ENCODE results near the gene PTPRM.

PTPRM gene

GRCh38 chr18:7840411-7840810, 273.3 kb downstream of the PTPRM start:
- H3K79me1 ChIP-seq (replicated peaks; ENCODE audit: low read length, poor library complexity, severe bottlenecking), result peaks cover 34% of the 10 kb centered on the region
- DNase-seq, result no peak
- no peak overlapping the region for H2BK120ac ChIP-seq (ENCODE audit: low read depth, low read length)
- no peak overlapping the region for H4K8ac ChIP-seq (ENCODE audit: low read length)
- H2AK5ac ChIP-seq (ENCODE audit: low read length, severe bottlenecking), result no peak overlapping the region
- no peak overlapping the region for H3K23ac ChIP-seq (ENCODE audit: low read length in 2 of 2)
- no peak overlapping the region for H3K4me3 ChIP-seq (ENCODE audit: insufficient read depth in 1 of 2, low read depth in 1 of 2, low read length in 2 of 2)
- H4K91ac ChIP-seq (ENCODE audit: low read length), result no peak overlapping the region
- H3K4ac ChIP-seq (ENCODE audit: low read depth in 1 of 2, low read length in 2 of 2), result no peak overlapping the region
- H3K9me3 ChIP-seq (ENCODE audit: control insufficient read depth, low read length), result peaks cover 16% of the 10 kb centered on the region
- peaks cover 2% of the 10 kb centered on the region for H3K4me1 ChIP-seq (ENCODE audit: control insufficient read depth, insufficient read depth, low read depth, low read length)
- no peak overlapping the region for H2BK15ac ChIP-seq (ENCODE audit: low read depth, poor library complexity, severe bottlenecking)
- no peaks in the 10 kb centered on the region for H3K27me3 ChIP-seq (ENCODE audit: control insufficient read depth in 1 of 2, insufficient read depth in 1 of 2, low read length in 2 of 2)
- no peak overlapping the region for H3K14ac ChIP-seq (ENCODE audit: low read length in 2 of 2)
- H2AFZ ChIP-seq (ENCODE audit: low read depth, low read length), result no peak overlapping the region
- 41% methylated on average over 2 of the region's 2 CpGs for WGBS
- no peak overlapping the region for H2BK12ac ChIP-seq (ENCODE audit: low read length in 2 of 2)
- no peak overlapping the region for H3K4me2 ChIP-seq (ENCODE audit: low read length, poor library complexity, severe bottlenecking)
- no peak overlapping the region for H2BK5ac ChIP-seq (ENCODE audit: low read depth, low read length, poor library complexity, severe bottlenecking)
- H3K36me3 ChIP-seq (ENCODE audit: control insufficient read depth in 1 of 2, insufficient read depth in 2 of 2, low read depth in 1 of 2, low read length in 2 of 2), result peaks cover 0 to 8% of the 10 kb centered on the region in 2 experiments
- H3K27ac ChIP-seq (ENCODE audit: low read length, poor library complexity, severe bottlenecking), result no peak overlapping the region
- no peak overlapping the region for H3K9ac ChIP-seq (ENCODE audit: low read length)
- H3K18ac ChIP-seq (ENCODE audit: low read depth in 1 of 2, low read length in 2 of 2), result no peak overlapping the region

- H3K9ac ChIP-seq (ENCODE audit: low read length), result no peak overlapping the region
- peaks cover 2% of the 10 kb centered on the region for H3K4me1 ChIP-seq (ENCODE audit: control insufficient read depth, insufficient read depth, low read depth, low read length)
- H3K9me3 ChIP-seq (ENCODE audit: control insufficient read depth, low read length), result peaks cover 16% of the 10 kb centered on the region
- H3K14ac ChIP-seq (ENCODE audit: low read length in 2 of 2), result no peak overlapping the region
- no peak overlapping the region for H2BK12ac ChIP-seq (ENCODE audit: low read length in 2 of 2)
- H2AK5ac ChIP-seq (ENCODE audit: low read length, severe bottlenecking), result no peak overlapping the region
- no peak for DNase-seq
- H3K4ac ChIP-seq (ENCODE audit: low read depth in 1 of 2, low read length in 2 of 2), result no peak overlapping the region
- no peak overlapping the region for H2AFZ ChIP-seq (ENCODE audit: low read depth, low read length)
- H3K36me3 ChIP-seq (ENCODE audit: control insufficient read depth in 1 of 2, insufficient read depth in 2 of 2, low read depth in 1 of 2, low read length in 2 of 2), result peaks cover 0 to 8% of the 10 kb centered on the region in 2 experiments
- H3K27me3 ChIP-seq (ENCODE audit: control insufficient read depth in 1 of 2, insufficient read depth in 1 of 2, low read length in 2 of 2), result no peaks in the 10 kb centered on the region
- peaks cover 39% of the 10 kb centered on the region for H3K79me1 ChIP-seq (replicated peaks; ENCODE audit: low read length, poor library complexity, severe bottlenecking)
- no peak overlapping the region for H2BK15ac ChIP-seq (ENCODE audit: low read depth, poor library complexity, severe bottlenecking)
- H2BK120ac ChIP-seq (ENCODE audit: low read depth, low read length), result no peak overlapping the region
- no peak overlapping the region for H3K4me2 ChIP-seq (ENCODE audit: low read length, poor library complexity, severe bottlenecking)
- no peak overlapping the region for H3K27ac ChIP-seq (ENCODE audit: low read length, poor library complexity, severe bottlenecking)
- H3K23ac ChIP-seq (ENCODE audit: low read length in 2 of 2), result no peak overlapping the region
- no peak overlapping the region for H2BK5ac ChIP-seq (ENCODE audit: low read depth, low read length, poor library complexity, severe bottlenecking)
- WGBS, result 97% methylated on average over 2 of the region's 2 CpGs
- H3K18ac ChIP-seq (ENCODE audit: low read depth in 1 of 2, low read length in 2 of 2), result no peak overlapping the region
- H3K4me3 ChIP-seq (ENCODE audit: insufficient read depth in 1 of 2, low read depth in 1 of 2, low read length in 2 of 2), result no peak overlapping the region
- H4K91ac ChIP-seq (ENCODE audit: low read length), result no peak overlapping the region
- no peak overlapping the region for H4K8ac ChIP-seq (ENCODE audit: low read length)
Observed at GRCh38 chr18:7844017-7844416, 276.9 kb downstream of the PTPRM start.

DNA sequence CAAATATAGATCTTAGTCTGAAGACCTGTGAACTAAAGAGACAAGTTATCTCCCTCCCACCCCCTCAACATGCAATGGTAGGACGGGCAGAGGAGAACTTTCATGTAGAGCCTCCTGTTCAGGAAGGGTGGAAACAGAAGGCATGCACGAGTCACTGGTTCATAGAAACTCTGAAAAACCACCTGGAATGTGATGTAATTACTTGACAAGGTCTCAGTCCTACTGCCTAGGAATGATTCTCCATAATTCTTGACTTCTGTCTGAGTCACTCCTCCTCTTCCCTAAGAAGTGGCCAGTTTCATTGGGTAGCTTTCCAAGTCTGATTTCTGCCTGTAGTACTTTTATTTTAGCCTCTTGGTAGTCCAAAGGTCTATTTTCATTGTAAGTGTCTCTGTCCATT, 277.3 kb downstream of the PTPRM start:
- H3K4me3 ChIP-seq (ENCODE audit: insufficient read depth in 1 of 2, low read depth in 1 of 2, low read length in 2 of 2), result peak overlapping the region in 1 of 2 experiments; percentile 37
- H3K23ac ChIP-seq (ENCODE audit: low read length in 2 of 2), result no peak overlapping the region
- H2BK12ac ChIP-seq (ENCODE audit: low read length in 2 of 2), result no peak overlapping the region
- H3K14ac ChIP-seq (ENCODE audit: low read length in 2 of 2), result no peak overlapping the region
- H3K27ac ChIP-seq (ENCODE audit: low read length, poor library complexity, severe bottlenecking), result no peak overlapping the region
- H2BK5ac ChIP-seq (ENCODE audit: low read depth, low read length, poor library complexity, severe bottlenecking), result no peak overlapping the region
- H2AFZ ChIP-seq (ENCODE audit: low read depth, low read length), result no peak overlapping the region
- H2BK120ac ChIP-seq (ENCODE audit: low read depth, low read length), result no peak overlapping the region
- H3K27me3 ChIP-seq (ENCODE audit: control insufficient read depth in 1 of 2, insufficient read depth in 1 of 2, low read length in 2 of 2), result no peaks in the 10 kb centered on the region
- no peak overlapping the region for H4K8ac ChIP-seq (ENCODE audit: low read length)
- DNase-seq, result no peak
- peaks cover 16% of the 10 kb centered on the region for H3K9me3 ChIP-seq (ENCODE audit: control insufficient read depth, low read length)
- peaks cover 0 to 7% of the 10 kb centered on the region in 2 experiments for H3K36me3 ChIP-seq (ENCODE audit: control insufficient read depth in 1 of 2, insufficient read depth in 2 of 2, low read depth in 1 of 2, low read length in 2 of 2)
- no peak overlapping the region for H2AK5ac ChIP-seq (ENCODE audit: low read length, severe bottlenecking)
- H3K9ac ChIP-seq (ENCODE audit: low read length), result no peak overlapping the region
- H3K4ac ChIP-seq (ENCODE audit: low read depth in 1 of 2, low read length in 2 of 2), result no peak overlapping the region
- H4K91ac ChIP-seq (ENCODE audit: low read length), result no peak overlapping the region
- H2BK15ac ChIP-seq (ENCODE audit: low read depth, poor library complexity, severe bottlenecking), result no peak overlapping the region
- H3K4me1 ChIP-seq (ENCODE audit: control insufficient read depth, insufficient read depth, low read depth, low read length), result peaks cover 2% of the 10 kb centered on the region
- no peak overlapping the region for H3K18ac ChIP-seq (ENCODE audit: low read depth in 1 of 2, low read length in 2 of 2)
- peaks cover 35% of the 10 kb centered on the region for H3K79me1 ChIP-seq (replicated peaks; ENCODE audit: low read length, poor library complexity, severe bottlenecking)
- no peak overlapping the region for H3K4me2 ChIP-seq (ENCODE audit: low read length, poor library complexity, severe bottlenecking)
- 78% methylated on average over 2 of the region's 2 CpGs for WGBS

DNA sequence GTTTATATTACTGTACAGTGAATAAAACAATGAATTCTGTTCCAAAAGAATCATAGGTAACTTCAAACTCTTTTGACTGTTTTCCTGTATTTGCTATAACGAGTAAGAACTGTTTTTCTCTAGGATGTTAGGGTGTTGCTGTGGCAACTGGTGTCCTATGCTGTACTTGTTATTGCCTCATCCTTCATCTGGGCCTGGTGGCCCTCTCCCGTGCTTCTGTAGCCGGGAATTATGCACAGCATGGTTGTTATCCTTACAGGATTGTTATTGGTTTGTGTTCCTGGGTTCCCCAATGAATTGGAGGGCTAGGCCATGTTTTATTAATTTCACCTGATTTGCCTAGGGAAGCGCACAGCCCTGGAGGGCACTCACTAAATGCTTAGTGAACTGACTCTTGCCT, 279.2 kb downstream of the PTPRM start:
- Histone ChIP-seq H3K14ac (ENCODE audit: low read length in 2 of 2) (no peak overlapping the region), H3K9ac (ENCODE audit: low read length) (no peak overlapping the region), H2BK5ac (ENCODE audit: low read depth, low read length, poor library complexity, severe bottlenecking) (no peak overlapping the region), H3K27ac (ENCODE audit: low read length, poor library complexity, severe bottlenecking) (no peak overlapping the region), H2BK15ac (ENCODE audit: low read depth, poor library complexity, severe bottlenecking) (no peak overlapping the region), H4K8ac (ENCODE audit: low read length) (no peak overlapping the region), H2AFZ (ENCODE audit: low read depth, low read length) (no peak overlapping the region), H2BK12ac (ENCODE audit: low read length in 2 of 2) (no peak overlapping the region), H3K36me3 (ENCODE audit: control insufficient read depth in 1 of 2, insufficient read depth in 2 of 2, low read depth in 1 of 2, low read length in 2 of 2) (peaks cover 0 to 3% of the 10 kb centered on the region in 2 experiments), H2AK5ac (ENCODE audit: low read length, severe bottlenecking) (no peak overlapping the region), H4K91ac (ENCODE audit: low read length) (no peak overlapping the region), H3K4me3 (ENCODE audit: insufficient read depth in 1 of 2, low read depth in 1 of 2, low read length in 2 of 2) (no peak overlapping the region), H3K9me3 (ENCODE audit: control insufficient read depth, low read length) (peaks cover 16% of the 10 kb centered on the region), H3K79me1 (replicated peaks; ENCODE audit: low read length, poor library complexity, severe bottlenecking) (peaks cover 37% of the 10 kb centered on the region), H3K4me1 (ENCODE audit: control insufficient read depth, insufficient read depth, low read depth, low read length) (no peaks in the 10 kb centered on the region), H3K18ac (ENCODE audit: low read depth in 1 of 2, low read length in 2 of 2) (no peak overlapping the region), H3K27me3 (ENCODE audit: control insufficient read depth in 1 of 2, insufficient read depth in 1 of 2, low read length in 2 of 2) (no peaks in the 10 kb centered on the region), H2BK120ac (ENCODE audit: low read depth, low read length) (no peak overlapping the region), H3K4me2 (ENCODE audit: low read length, poor library complexity, severe bottlenecking) (no peak overlapping the region), H3K4ac (ENCODE audit: low read depth in 1 of 2, low read length in 2 of 2) (no peak overlapping the region), H3K23ac (ENCODE audit: low read length in 2 of 2) (no peak overlapping the region)
- DNase-seq, result peak; percentile 38
- WGBS, result 92% methylated on average over 4 of the region's 4 CpGs

Measured in mesenchymal stem cell (in vitro differentiated cells and primary cell).